Measurements from ENCODE around the gene MARCHF9.

The MARCHF9 gene

DNA sequence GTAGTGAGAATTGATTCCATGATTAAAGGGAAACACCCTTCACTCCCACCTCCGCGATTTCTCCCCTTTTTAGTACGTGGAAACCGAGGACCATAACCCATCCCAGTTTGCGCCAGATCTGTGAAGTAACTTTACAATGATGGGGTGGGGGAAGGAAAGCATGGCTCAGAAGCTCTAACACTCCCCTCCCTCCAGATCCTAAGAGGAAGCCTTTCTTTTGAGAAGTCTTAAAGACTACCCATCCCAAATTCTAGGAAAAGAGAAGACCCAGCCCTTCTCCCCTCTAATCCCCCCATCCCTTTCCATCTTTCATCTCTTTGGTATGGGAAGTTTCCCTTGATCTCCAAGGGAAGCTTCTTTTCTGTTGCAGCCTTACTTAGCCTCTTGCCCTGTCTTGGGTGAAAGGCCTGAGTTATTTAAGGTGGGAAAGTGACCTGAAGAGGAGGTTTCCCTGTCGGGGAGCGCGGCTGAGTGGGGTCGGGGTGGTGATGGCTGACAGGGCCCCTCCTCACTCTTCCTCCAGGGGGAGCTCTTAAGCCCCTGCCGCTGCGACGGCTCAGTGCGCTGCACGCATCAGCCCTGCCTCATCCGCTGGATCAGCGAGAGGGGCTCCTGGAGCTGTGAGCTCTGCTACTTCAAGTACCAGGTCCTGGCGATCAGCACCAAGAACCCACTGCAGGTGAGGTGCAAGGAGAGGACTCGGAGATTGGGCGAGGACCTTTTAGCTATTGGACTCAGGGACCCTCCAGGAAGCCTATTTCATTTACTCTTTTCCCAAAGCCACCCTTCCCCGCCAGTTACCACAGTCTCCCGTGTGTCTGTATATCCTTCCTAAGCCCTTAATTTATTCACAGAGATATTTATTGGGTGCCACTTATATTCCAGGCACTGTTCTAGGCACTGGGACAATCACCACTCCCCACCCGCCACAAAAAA lies 1.8 kb downstream of the MARCHF9 start:
- DNase-seq = peak; percentile 66 to 74

DNA sequence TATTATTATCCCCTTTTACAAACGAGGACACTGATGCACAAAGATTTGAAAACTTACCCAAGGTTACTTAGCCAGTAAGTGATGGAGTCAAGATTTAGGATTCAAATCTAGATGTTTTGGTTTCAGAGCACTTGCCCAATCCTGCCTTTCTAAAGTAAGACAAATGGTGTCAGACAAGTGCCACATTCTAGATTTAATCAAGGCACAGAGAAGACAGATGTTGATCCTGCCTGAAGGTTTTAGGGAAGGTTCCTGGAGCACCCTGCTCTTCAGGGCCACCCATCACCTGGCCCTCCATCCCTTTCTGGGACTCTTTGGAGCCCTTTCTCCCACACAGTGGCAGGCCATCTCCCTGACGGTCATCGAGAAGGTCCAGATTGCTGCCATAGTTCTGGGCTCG lies 2.9 kb downstream of the MARCHF9 start:
- no peak for DNase-seq

DNA sequence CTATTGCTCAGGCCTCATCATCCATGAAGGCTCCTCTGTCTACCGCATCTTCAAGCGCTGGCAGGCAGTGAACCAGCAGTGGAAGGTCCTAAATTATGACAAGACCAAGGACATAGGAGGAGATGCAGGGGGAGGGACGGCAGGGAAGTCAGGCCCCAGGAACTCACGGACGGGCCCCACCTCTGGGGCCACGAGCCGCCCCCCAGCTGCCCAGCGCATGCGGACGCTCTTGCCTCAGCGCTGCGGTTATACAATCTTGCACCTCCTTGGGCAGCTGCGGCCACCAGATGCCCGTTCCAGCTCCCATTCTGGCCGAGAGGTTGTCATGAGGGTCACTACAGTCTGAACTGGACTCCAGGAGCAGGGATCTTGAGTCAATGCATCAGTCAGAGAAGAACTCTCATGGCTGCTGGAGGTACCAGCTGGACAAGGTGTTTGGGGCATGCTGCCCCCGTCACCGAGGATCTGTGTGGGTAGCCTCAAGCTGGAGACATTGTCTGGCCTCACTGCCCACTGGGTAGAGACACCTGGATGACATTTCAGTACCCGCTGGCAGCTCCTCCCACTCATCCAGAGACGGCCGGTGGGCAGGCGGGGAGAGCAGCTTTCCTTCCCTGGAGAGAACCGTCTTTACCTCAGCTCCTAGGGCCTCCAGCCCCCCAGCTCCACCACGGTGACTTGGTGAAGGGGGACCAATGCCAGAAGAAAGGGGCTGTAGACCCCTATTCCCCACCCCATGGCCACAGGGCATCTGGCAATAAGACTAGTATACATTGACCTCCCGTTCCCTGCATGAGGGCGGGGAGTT lies 3.9 kb downstream of the MARCHF9 start:
- no peak for DNase-seq

DNA sequence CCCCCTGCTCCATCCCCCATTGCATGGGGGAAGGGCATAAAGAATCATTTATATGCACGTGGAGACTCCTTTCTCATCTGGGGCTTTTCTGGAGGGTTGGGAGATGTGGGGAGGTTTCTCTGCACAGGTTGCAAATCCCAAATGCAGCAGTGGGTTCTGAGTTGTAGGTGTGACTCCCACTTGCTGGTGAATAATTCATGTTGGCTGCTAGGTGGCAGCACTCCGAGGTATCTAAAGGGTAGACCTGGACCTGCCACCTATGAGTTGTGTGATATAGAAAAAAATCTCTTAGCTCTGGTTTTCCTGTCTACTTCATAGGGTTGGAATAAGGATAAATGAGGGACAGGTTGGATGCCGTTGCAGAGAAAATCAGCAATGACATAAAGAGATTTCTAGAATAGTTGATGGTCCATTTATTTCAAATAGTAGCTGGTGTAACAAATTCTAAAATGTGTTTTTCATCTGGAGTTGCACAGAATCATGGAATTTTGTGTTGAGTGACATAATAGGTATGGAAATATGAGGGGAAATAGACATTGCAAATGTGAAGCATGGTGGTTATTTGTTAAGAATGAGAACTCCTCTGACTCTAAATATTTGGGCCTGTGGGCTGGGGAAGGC lies 4.6 kb downstream of the MARCHF9 start:
- peak in 1 of 2 donors; percentile 23 for DNase-seq

DNA sequence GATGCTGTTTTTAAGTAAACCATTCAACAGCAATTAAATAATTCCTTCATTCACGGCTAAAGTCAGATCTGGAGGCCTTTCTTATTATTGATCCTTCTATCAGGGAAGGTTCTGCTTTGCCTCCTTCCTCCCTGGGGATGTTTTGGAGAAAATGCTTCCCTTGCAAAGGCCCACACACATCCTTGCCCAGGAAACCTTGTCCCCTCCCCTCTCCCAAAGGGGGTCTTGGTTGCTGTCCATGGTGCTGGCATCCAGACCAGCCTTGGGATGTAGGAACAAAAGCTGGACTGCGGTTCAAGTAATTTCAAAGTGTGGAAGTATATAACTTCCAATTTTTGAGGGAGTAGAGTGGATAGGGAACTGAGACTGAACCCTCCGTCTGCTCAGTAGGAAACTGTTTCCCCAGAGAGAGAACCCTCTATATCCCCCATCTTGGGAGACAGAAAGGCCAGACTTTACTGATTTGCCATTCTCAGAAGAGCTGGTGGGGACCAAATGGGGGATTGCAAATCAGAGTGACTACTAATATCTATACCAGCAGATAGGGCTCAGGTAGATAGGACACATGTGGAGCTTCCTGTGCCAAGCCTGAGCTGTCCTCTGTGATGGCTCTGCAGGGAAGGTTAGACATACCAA lies 5.6 kb downstream of the MARCHF9 start:
- no peak for DNase-seq

- no peak for DNase-seq
Measured at GRCh38 chr12:57761391-57761998, 6.6 kb downstream of the MARCHF9 start.

GRCh38 chr12:57762463-57762862 lies 7.6 kb downstream of the MARCHF9 start:
- no peak for DNase-seq

GRCh38 chr12:57763881-57764661 lies 9.2 kb downstream of the MARCHF9 start:
- DNase-seq = no peak

- DNase-seq = peak in 1 of 2 donors; percentile 23
Measured at GRCh38 chr12:57764662-57765002, 9.7 kb downstream of the MARCHF9 start.

GRCh38 chr12:57765003-57765697 lies 10.2 kb downstream of the MARCHF9 start:
- peak in 1 of 2 donors; percentile 53 for DNase-seq

DNA sequence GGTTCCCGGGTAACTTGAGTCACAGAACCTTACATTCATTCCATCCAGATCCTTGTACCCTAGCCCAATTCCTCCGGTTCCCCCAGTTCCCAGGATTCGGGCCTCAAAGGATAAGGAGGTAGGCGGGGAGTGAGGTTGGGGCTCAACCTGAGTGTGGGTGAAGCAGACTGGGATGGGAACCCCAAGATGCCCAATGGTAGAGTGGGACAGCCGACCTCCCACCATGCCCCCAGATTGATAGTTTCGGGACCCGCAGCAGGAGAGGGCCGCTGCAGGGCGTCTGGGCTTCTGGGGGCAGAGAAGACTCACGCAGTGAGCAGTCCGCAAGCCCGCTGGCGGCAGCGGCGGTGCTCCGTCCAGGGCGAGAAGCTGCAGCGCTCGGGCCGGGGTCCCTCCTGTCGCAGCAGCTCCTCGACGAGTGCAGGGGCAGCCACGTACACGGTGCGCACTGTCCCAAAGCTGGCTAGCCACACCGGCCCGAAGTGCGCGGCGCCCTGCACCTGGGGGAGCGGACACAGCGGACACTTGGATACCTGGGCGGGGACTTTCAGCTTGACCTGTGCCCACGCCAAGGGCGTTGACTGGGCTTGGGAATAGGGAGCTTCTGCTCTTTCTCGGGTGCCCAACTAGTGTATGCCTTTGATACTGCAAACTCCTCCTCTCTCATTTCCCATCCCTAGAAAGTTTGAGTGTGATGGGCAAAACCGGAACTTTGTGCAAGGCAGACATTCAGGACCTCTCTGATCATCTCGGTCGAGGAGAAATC lies 11.0 kb downstream of the MARCHF9 start:
- peak in 1 of 2 donors; percentile 5 for DNase-seq

DNA sequence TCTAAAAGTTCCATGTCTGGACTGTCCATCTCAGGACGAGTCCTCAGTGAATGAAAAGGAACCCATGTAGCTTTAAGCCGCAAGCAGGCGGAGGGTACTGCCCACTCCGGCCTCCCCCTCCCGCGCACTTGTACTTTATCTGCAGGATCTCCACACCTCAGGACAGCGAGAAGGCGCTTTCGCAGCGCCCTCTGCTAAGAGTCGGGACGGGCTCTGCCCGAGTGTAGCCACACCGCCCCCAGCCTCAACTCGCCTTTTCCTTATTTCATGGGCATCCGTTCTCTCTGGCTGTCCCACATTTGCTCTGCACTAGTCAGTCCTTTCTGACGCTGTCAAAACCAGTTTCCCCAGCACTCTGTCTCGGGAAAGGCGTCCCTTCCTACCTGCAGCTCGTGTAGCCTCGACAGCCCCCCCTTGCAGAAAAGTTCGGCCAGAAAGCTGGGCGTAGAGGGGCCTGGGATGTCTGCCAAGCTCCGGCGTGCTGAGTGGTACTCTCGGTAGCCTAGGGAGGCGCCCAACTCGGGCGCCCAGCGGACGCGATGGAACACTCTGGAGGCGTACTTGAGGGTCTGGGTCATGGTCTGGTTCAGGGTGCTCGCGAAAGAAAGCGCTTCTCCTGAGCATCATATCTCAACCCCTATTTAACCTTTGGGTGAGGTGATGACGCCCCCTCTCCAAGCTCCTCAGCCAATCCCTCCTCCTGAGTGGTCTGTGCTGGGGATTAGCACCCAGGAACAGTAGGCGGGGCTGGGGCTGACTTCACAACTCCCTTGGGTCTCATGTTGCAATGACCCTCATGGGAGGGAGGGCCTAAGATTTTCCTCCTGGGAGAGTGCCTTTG lies 11.8 kb downstream of the MARCHF9 start, which contains the start of gene CYP27B1:
TSS of gene CYP27B1 (minus strand) at position 615 of the 841 bp plus-strand sequence. CDS start at position 578, 37 bp downstream.
- peak in 1 of 2 donors; percentile 5 for DNase-seq

- DNase-seq = no peak
Measured at GRCh38 chr12:57767305-57767698, 12.4 kb downstream of the MARCHF9 start.

DNA sequence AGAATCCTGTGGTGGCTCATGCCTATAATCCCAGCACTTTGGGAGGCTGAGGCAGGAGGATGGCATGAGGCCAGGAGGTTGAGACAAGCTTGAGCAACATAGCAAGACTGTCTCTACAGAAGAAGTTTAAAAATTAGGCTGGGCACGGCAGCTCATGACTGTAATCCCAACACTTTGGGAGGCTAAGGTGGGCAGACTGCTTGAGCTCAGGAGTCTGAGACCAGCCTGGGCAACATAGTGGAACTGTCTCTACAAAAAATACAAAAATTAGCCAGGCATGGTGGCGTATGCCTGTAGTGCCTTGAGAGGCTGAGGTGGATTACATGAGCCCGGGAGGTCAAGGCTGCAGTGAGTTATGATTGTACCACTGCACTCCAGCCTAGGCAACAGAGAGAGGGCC lies 13.0 kb downstream of the MARCHF9 start:
- DNase-seq = no peak

GRCh38 chr12:57769594-57769993 lies 14.7 kb downstream of the MARCHF9 start:
- no peak for DNase-seq

GRCh38 chr12:57770734-57771133 lies 15.8 kb downstream of the MARCHF9 start:
- no peak for DNase-seq

DNA sequence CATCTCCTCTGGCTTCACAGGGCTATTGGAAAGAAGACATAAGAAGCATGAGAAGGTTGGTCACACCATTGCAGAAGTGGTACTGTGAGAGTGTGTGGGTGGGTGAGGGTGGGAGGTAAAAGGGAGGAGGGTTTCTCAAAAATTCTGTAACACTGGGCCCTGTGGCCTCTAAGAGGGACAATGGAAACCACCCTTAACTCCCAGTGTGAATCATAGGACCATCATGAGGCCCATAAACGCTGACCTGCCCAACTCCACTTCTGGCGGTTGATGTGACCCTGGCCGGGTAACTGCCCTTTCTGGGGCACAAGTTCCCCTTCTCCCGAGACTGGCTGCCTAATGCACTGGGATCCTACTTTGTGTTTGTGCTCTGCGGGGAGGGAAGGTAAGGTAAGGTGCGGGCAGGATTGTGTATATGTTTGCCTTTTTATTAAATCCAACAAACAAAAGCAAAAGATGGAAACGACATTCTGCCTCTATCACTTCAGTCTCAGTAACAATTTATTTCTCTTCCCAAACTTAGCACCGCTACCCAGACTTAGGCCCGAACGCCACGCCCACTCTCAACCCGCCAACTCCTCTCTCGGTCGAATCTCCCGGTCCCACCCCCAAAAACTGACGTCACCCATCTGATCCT lies 16.5 kb downstream of the MARCHF9 start:
- DNase-seq = peak; percentile 81 to 86

- DNase-seq = peak; percentile 87 to 88
Measured at GRCh38 chr12:57771873-57772428, 17.0 kb downstream of the MARCHF9 start, which contains the start of gene METTL1. Gene METTL1 (minus strand): TSS chr12:57772105. CDS start chr12:57772083, 22 bp downstream.

All from stimulated activated CD4-positive, alpha-beta T cell treated with anti-CD3 and anti-CD28 coated beads, Interleukin-2, amount 100 ng/mL, for 48 hours (primary cell).